HG03571 (cell line): ENCODE measurements around the gene CCDC187.
A peak's percentile ranks its signal among the peaks of the same experiment; 100 is the strongest.

Experiments used
- ATAC-seq: cut with Tn5 transposase; IDR thresholded peaks from one replicate; pipeline ENCODE4 v1.9.1; 2021; ENCODE audit not compliant: unreplicated experiment

The CCDC187 gene

GRCh38 chr9:136230773-136231172, 73.1 kb downstream of the CCDC187 start:
- ATAC-seq, result no peak

- no peak for ATAC-seq
Observed at GRCh38 chr9:136230365-136230764, 73.5 kb downstream of the CCDC187 start.

GRCh38 chr9:136229096-136230065, 74.5 kb downstream of the CCDC187 start:
- ATAC-seq, result no peak

- no peak for ATAC-seq
Observed at GRCh38 chr9:136228107-136228875, 75.6 kb downstream of the CCDC187 start.

GRCh38 chr9:136226680-136227407, 77.0 kb downstream of the CCDC187 start:
- no peak for ATAC-seq

- ATAC-seq, result peak; percentile 48
Observed at GRCh38 chr9:136225748-136226679, 77.9 kb downstream of the CCDC187 start.

GRCh38 chr9:136225366-136225747, 78.5 kb downstream of the CCDC187 start:
- peak; percentile 45 for ATAC-seq

- ATAC-seq, result no peak
Observed at GRCh38 chr9:136223871-136224640, 79.8 kb downstream of the CCDC187 start.

GRCh38 chr9:136222906-136223285, 81.0 kb downstream of the CCDC187 start:
- ATAC-seq, result no peak

- ATAC-seq, result no peak
Observed at GRCh38 chr9:136222166-136222905, 81.6 kb downstream of the CCDC187 start.

- no peak for ATAC-seq
Observed at GRCh38 chr9:136220017-136220729, 83.7 kb downstream of the CCDC187 start.

- no peak for ATAC-seq
Observed at GRCh38 chr9:136219276-136219675, 84.6 kb downstream of the CCDC187 start.

GRCh38 chr9:136218673-136219072, 85.2 kb downstream of the CCDC187 start:
- no peak for ATAC-seq

GRCh38 chr9:136218271-136218670, 85.6 kb downstream of the CCDC187 start:
- no peak for ATAC-seq

GRCh38 chr9:136216541-136217244, 87.2 kb downstream of the CCDC187 start:
- ATAC-seq, result no peak

GRCh38 chr9:136213733-136214132, 90.2 kb downstream of the CCDC187 start:
- ATAC-seq, result no peak

GRCh38 chr9:136212345-136212950, 91.4 kb downstream of the CCDC187 start:
- ATAC-seq, result no peak
